GM18858 (cell line): ENCODE results near the gene UBA1.

Experiments used
- ATAC-seq: cut with Tn5 transposase; IDR thresholded peaks from one replicate; pipeline ENCODE4 v1.9.1; 2021; ENCODE audit not compliant: unreplicated experiment

The UBA1 gene

GRCh38 chrX:47210661-47211425, 17.2 kb downstream of the UBA1 start:
- ATAC-seq, result no peak

- no peak for ATAC-seq
Measured at GRCh38 chrX:47212381-47213293, 19.0 kb downstream of the UBA1 start.

- ATAC-seq, result no peak
Measured at GRCh38 chrX:47214435-47215077, 20.9 kb downstream of the UBA1 start.

GRCh38 chrX:47215291-47215900, 21.8 kb downstream of the UBA1 start:
- ATAC-seq, result no peak

- ATAC-seq, result no peak
Measured at GRCh38 chrX:47216393-47216925, 22.8 kb downstream of the UBA1 start.

- no peak for ATAC-seq
Measured at GRCh38 chrX:47217121-47217851, 23.7 kb downstream of the UBA1 start.

GRCh38 chrX:47217852-47218279, 24.2 kb downstream of the UBA1 start:
- ATAC-seq, result peak; percentile 84

- ATAC-seq, result peak; percentile 37
Measured at GRCh38 chrX:47218280-47218919, 24.8 kb downstream of the UBA1 start, which contains the start of gene CDK16. Gene CDK16, plus strand, starts transcription at chrX:47218681. Its CDS starts 4,877 bp downstream, at chrX:47223558.

- ATAC-seq, result no peak
Measured at GRCh38 chrX:47218920-47219815, 25.5 kb downstream of the UBA1 start.

- ATAC-seq, result no peak
Measured at GRCh38 chrX:47221756-47222155, 28.1 kb downstream of the UBA1 start.

- no peak for ATAC-seq
Measured at GRCh38 chrX:47222751-47223350, 29.2 kb downstream of the UBA1 start.

- ATAC-seq, result no peak
Measured at GRCh38 chrX:47223476-47224250, 30.0 kb downstream of the UBA1 start.

GRCh38 chrX:47224266-47224895, 30.8 kb downstream of the UBA1 start:
- ATAC-seq, result no peak

- no peak for ATAC-seq
Measured at GRCh38 chrX:47224896-47225290, 31.3 kb downstream of the UBA1 start.

GRCh38 chrX:47226071-47226470, 32.4 kb downstream of the UBA1 start:
- no peak for ATAC-seq

GRCh38 chrX:47226531-47227333, 33.1 kb downstream of the UBA1 start:
- no peak for ATAC-seq
